OCI-LY3 (cell line): Measurements from ENCODE around the gene NCKAP5.

Source experiments
- H2AFZ ChIP-seq: fragments of 200-600, 300-600 bp; shearing (Covaris generic); 2 replicates; pipeline ENCODE4 v1.6.0; 2014; ENCODE audit warnings: antibody characterized with exemption, low read depth, low read length
- H3K27ac ChIP-seq: fragments of 200-600, 300-600 bp; sonication (generic); 2 replicates; pipeline ENCODE4 v1.5.1; 2014; ENCODE audit warnings: mild to moderate bottlenecking, low read length, moderate library complexity, mixed read lengths
- H3K27me3 ChIP-seq: fragments of 200-600, 300-600 bp; sonication (generic); 2 replicates; pipeline ENCODE4 v1.6.1; 2014; ENCODE audit warnings: low read depth, low read length, mixed read lengths
- H3K36me3 ChIP-seq: fragments of 200-600, 300-600 bp; sonication (generic); replicated peaks from 2 replicates; pipeline ENCODE3; 2014; ENCODE audit warnings: low read depth, low read length, mixed read lengths
- H3K4me1 ChIP-seq: fragments of 300-600, 200-600 bp; sonication (generic); 2 replicates; pipeline ENCODE4 v1.6.1; 2014; ENCODE audit warnings: low read length, mixed read lengths
- H3K4me2 ChIP-seq: fragments of 200-600, 300-600 bp; sonication (generic); 2 replicates; pipeline ENCODE4 v1.6.1; 2014; ENCODE audit warnings: low read length, mixed read lengths
- H3K4me3 ChIP-seq: fragments of 300-600, 200-600 bp; sonication (generic); 2 replicates; pipeline ENCODE4 v1.5.1; 2014; ENCODE audit warnings: antibody characterized with exemption, mild to moderate bottlenecking, low read length, moderate library complexity
- H3K79me2 ChIP-seq: fragments of 300-600, 200-600 bp; shearing (Covaris generic); 2 replicates; pipeline ENCODE4 v1.6.1; 2014; ENCODE audit warnings: mild to moderate bottlenecking, low read length, mixed read lengths
- H3K9ac ChIP-seq: fragments of 300-600, 200-600 bp; shearing (Covaris generic); 2 replicates; pipeline ENCODE4 v1.6.0; 2014; ENCODE audit warnings: mild to moderate bottlenecking, low read length, moderate library complexity
- H3K9me3 ChIP-seq: fragments of 200-600, 300-600 bp; shearing (Covaris generic); 2 replicates; pipeline ENCODE4 v1.6.1; 2014; ENCODE audit warnings: low read length, mixed read lengths; ENCODE audit not compliant: insufficient read depth
- H4K20me1 ChIP-seq: fragments of 200-600, 300-600 bp; sonication (generic); 2 replicates; pipeline ENCODE4 v1.6.1; 2016; ENCODE audit warnings: low read length, mixed read lengths; ENCODE audit not compliant: insufficient read depth
- CTCF ChIP-seq: fragments of 200-600, 300-600 bp; sonication (generic); IDR thresholded peaks from 2 replicates; pipeline ENCODE4 v1.5.1; 2014; ENCODE audit warnings: antibody characterized with exemption, low read length, low read depth
- EZH2phosphoT487 ChIP-seq: fragments of 200-600 bp; shearing (Covaris generic); IDR thresholded peaks from 2 replicates; pipeline ENCODE4 v1.6.1; 2018; ENCODE audit warnings: antibody characterized with exemption, mixed run types, low read depth

The NCKAP5 gene

GRCh38 chr2:133426791-133427190, 141.5 kb downstream of the NCKAP5 start:
- no peaks in the 10 kb centered on the region for H3K79me2 ChIP-seq
- no peaks in the 10 kb centered on the region for H3K9me3 ChIP-seq
- no peaks in the 10 kb centered on the region for H3K36me3 ChIP-seq
- peaks cover 16% of the 10 kb centered on the region for H3K4me1 ChIP-seq
- no peak overlapping the region for H3K4me2 ChIP-seq
- TF ChIP-seq CTCF (no peak), EZH2phosphoT487 (no peak)
- no peak overlapping the region for H3K9ac ChIP-seq
- no peaks in the 10 kb centered on the region for H3K27me3 ChIP-seq
- no peak overlapping the region for H2AFZ ChIP-seq
- H4K20me1 ChIP-seq = no peaks in the 10 kb centered on the region
- H3K4me3 ChIP-seq = no peak overlapping the region
- no peak overlapping the region for H3K27ac ChIP-seq

- Histone ChIP-seq H3K9ac (no peak overlapping the region), H3K36me3 (no peaks in the 10 kb centered on the region), H3K4me2 (no peak overlapping the region), H3K27me3 (no peaks in the 10 kb centered on the region), H3K4me3 (no peak overlapping the region), H3K9me3 (no peaks in the 10 kb centered on the region), H3K4me1 (peaks cover 28% of the 10 kb centered on the region), H3K27ac (no peak overlapping the region), H2AFZ (no peak overlapping the region), H4K20me1 (no peaks in the 10 kb centered on the region), H3K79me2 (no peaks in the 10 kb centered on the region)
- TF ChIP-seq EZH2phosphoT487 = no peak
- TF ChIP-seq CTCF = no peak
These were observed 142.7 kb downstream of the NCKAP5 start for GRCh38 chr2:133425612-133426011.

GRCh38 chr2:133424876-133425275, 143.4 kb downstream of the NCKAP5 start:
- no peak overlapping the region for H3K4me2 ChIP-seq

GRCh38 chr2:133422931-133423351, 145.3 kb downstream of the NCKAP5 start:
- Histone ChIP-seq H3K9me3 (no peaks in the 10 kb centered on the region), H3K27ac (no peak overlapping the region), H3K4me1 (peaks cover 29% of the 10 kb centered on the region), H3K79me2 (no peaks in the 10 kb centered on the region), H3K36me3 (no peaks in the 10 kb centered on the region), H4K20me1 (no peaks in the 10 kb centered on the region), H3K9ac (no peak overlapping the region), H3K4me2 (peak overlapping the region; percentile 39), H3K4me3 (0 out of 2 replicates have a peak overlapping the region, but pooled peaks have one; percentile 11), H3K27me3 (no peaks in the 10 kb centered on the region), H2AFZ (no peak overlapping the region)
- TF ChIP-seq CTCF (no peak), EZH2phosphoT487 (no peak)

More at GRCh38 chr2:133424876-133425275, 143.4 kb downstream of the NCKAP5 start:
- Histone ChIP-seq H3K27me3 (no peaks in the 10 kb centered on the region), H3K36me3 (no peaks in the 10 kb centered on the region), H3K9ac (no peak overlapping the region), H3K79me2 (no peaks in the 10 kb centered on the region), H3K27ac (no peak overlapping the region), H3K9me3 (no peaks in the 10 kb centered on the region), H2AFZ (no peak overlapping the region), H3K4me1 (peaks cover 29% of the 10 kb centered on the region), H4K20me1 (no peaks in the 10 kb centered on the region), H3K4me3 (no peak overlapping the region)
- no peak for TF ChIP-seq EZH2phosphoT487
- no peak for TF ChIP-seq CTCF
